ENCODE results near the gene PA2G4.
"Not testable (repeated sequence)": the region's sequence is repeated elsewhere in the genome, so short reads cannot be mapped to it uniquely, and the experiment has no call there.

Gene PA2G4

GRCh38 chr12:56107242-56107641 is 2.9 kb downstream of the PA2G4 start:
- intact Hi-C loops (cut with DNase I; ENCODE audit: low total_unique reads): loop anchor here (10.0 kb wide), 1 partner anchor 112 kb away; the partner anchor contains the start of gene SUOX
- H3K4me3 ChIP-seq: no peak overlapping the region
- no peak for DNase-seq
- H3K27ac ChIP-seq: no peak overlapping the region
- peaks cover 0 to 23% (median 21%) of the 10 kb centered on the region in 4 donors for H3K4me1 ChIP-seq
- no peak for TF ChIP-seq CTCF (IDR thresholded peaks at IDR 0.05)
- H3K9me3 ChIP-seq: no peaks in the 10 kb centered on the region
- peaks cover 55 to 59% (median 57%) of the 10 kb centered on the region in 3 donors for H3K36me3 ChIP-seq
- H3K27me3 ChIP-seq: no peaks in the 10 kb centered on the region

GRCh38 chr12:56110571-56110970 is 6.2 kb downstream of the PA2G4 start:
- peaks cover 0 to 14% (median 9%) of the 10 kb centered on the region in 4 donors for H3K4me1 ChIP-seq
- H3K4me3 ChIP-seq: no peak overlapping the region
- H3K27me3 ChIP-seq: no peaks in the 10 kb centered on the region
- H3K36me3 ChIP-seq: peaks cover 64 to 77% (median 71%) of the 10 kb centered on the region in 3 donors
- intact Hi-C loops (cut with DNase I; ENCODE audit: low total_unique reads): no loop called here
- no peaks in the 10 kb centered on the region for H3K9me3 ChIP-seq
- DNase-seq: no peak
- no peak overlapping the region for H3K27ac ChIP-seq
- no peak for TF ChIP-seq CTCF (IDR thresholded peaks at IDR 0.05)

- peaks cover 39 to 50% (median 48%) of the 10 kb centered on the region in 3 donors for H3K36me3 ChIP-seq
- H3K4me1 ChIP-seq: peaks cover 0 to 12% (median 8%) of the 10 kb centered on the region in 4 donors
- no peak overlapping the region for H3K4me3 ChIP-seq
- no peaks in the 10 kb centered on the region for H3K27me3 ChIP-seq
- no peak overlapping the region for H3K27ac ChIP-seq
- no peak for DNase-seq
- intact Hi-C loops (cut with DNase I; ENCODE audit: low total_unique reads): no loop called here
- TF ChIP-seq CTCF (IDR thresholded peaks at IDR 0.05): no peak
- H3K9me3 ChIP-seq: no peaks in the 10 kb centered on the region
These were observed 9.7 kb downstream of the PA2G4 start for GRCh38 chr12:56114084-56114483.

- TF ChIP-seq CTCF (IDR thresholded peaks at IDR 0.05): no peak
- Histone ChIP-seq H3K27ac (peak overlapping the region; percentile 86 to 94), H3K36me3 (peaks cover 29 to 39% (median 38%) of the 10 kb centered on the region in 3 donors), H3K4me3 (peak overlapping the region; percentile 62 to 75), H3K4me1 (peaks cover 0 to 24% (median 19%) of the 10 kb centered on the region in 4 donors), H3K27me3 (no peaks in the 10 kb centered on the region), H3K9me3 (no peaks in the 10 kb centered on the region)
- intact Hi-C loops (cut with DNase I; ENCODE audit: low total_unique reads): loop anchor here (5.0 kb wide), 1 partner anchor 352 kb away; the partner anchor contains the start of gene SPRYD4
- no peak for DNase-seq
These were observed 11.0 kb downstream of the PA2G4 start for GRCh38 chr12:56115329-56115728.

GRCh38 chr12:56116267-56117081 is 12.1 kb downstream of the PA2G4 start, which contains the start of gene RPL41:
RPL41 (plus strand) TSS chr12:56116633.
- Histone ChIP-seq H3K27ac (peak within 1 kb of the TSS; percentile 86 to 94), H3K4me3 (peak within 1 kb of the TSS; percentile 62 to 75), H3K9me3 (no peaks in the 10 kb centered on the region), H3K27me3 (no peaks in the 10 kb centered on the region), H3K36me3 (peaks cover 29 to 39% (median 38%) of the 10 kb centered on the region in 3 donors), H3K4me1 (peaks cover 0 to 28% (median 23%) of the 10 kb centered on the region in 4 donors)
- peak in 1 of 2 experiments; percentile 19 for TF ChIP-seq CTCF (IDR thresholded peaks at IDR 0.05)
- peak; percentile 93 to 95 for DNase-seq
- intact Hi-C loops (cut with DNase I; ENCODE audit: low total_unique reads): loop anchor here (5.0 kb wide), 1 partner anchor 351 kb away; the partner anchor contains the start of gene SPRYD4

GRCh38 chr12:56117082-56117706 is 12.8 kb downstream of the PA2G4 start:
- intact Hi-C loops (cut with DNase I; ENCODE audit: low total_unique reads): loop anchor here (5.0 kb wide), 1 partner anchor 350 kb away; the partner anchor contains the start of gene SPRYD4
- not testable (repeated sequence) for DNase-seq, H3K27me3 ChIP-seq, H3K9me3 ChIP-seq
- H3K36me3 ChIP-seq: peaks cover 29 to 38% (median 36%) of the 10 kb centered on the region in 3 donors
- H3K27ac ChIP-seq: peak overlapping the region; percentile 86 to 94
- peak overlapping the region; percentile 62 to 75 for H3K4me3 ChIP-seq
- peaks cover 0 to 28% (median 23%) of the 10 kb centered on the region in 4 donors for H3K4me1 ChIP-seq

Data from tibial artery (tissue), 4 donors.